HEK293 (cell line): ENCODE data around the gene BAZ1A.

Experiments
- PRDM1 ChIP-seq: fragments of 450-650 bp; formaldehyde crosslinking; IDR thresholded peaks from 2 replicates; pipeline ENCODE4; 2016; ENCODE audit warnings: missing biosample characterization, missing genetic modification characterization
- SP2 ChIP-seq: fragments of 450-650 bp; formaldehyde crosslinking; IDR thresholded peaks from 2 replicates; pipeline ENCODE4 v1.5.1; 2016; ENCODE audit warnings: missing biosample characterization, missing genetic modification characterization
- SP3 ChIP-seq: fragments of 450-650 bp; formaldehyde crosslinking; IDR thresholded peaks from 2 replicates; pipeline ENCODE4 v1.5.1; 2016; ENCODE audit warnings: missing biosample characterization, missing genetic modification characterization
- TRIM28 ChIP-seq: IDR thresholded peaks from 2 replicates; pipeline ENCODE4 v1.6.1; 2011; ENCODE audit warnings: low read length, control low read depth, borderline replicate concordance
- WT1 ChIP-seq: fragments of 450-650 bp; formaldehyde crosslinking; IDR thresholded peaks from 2 replicates; pipeline ENCODE4 v1.5.1; 2016; ENCODE audit warnings: missing biosample characterization, missing genetic modification characterization
- ZBTB17 ChIP-seq: fragments of 450-650 bp; formaldehyde crosslinking; IDR thresholded peaks from 2 replicates; pipeline ENCODE4 v1.5.1; 2016; ENCODE audit warnings: missing biosample characterization, missing genetic modification characterization
- ZBTB20 ChIP-seq: fragments of 450-650 bp; formaldehyde crosslinking; IDR thresholded peaks from 2 replicates; pipeline ENCODE4 v1.5.1; 2016; ENCODE audit warnings: missing biosample characterization, missing genetic modification characterization
- ZEB2 ChIP-seq: fragments of 450-650 bp; formaldehyde crosslinking; IDR thresholded peaks from 2 replicates; pipeline ENCODE4 v1.5.1; 2016; ENCODE audit warnings: missing biosample characterization, missing genetic modification characterization
- ZIC2 ChIP-seq: fragments of 450-650 bp; formaldehyde crosslinking; IDR thresholded peaks from 2 replicates; pipeline ENCODE4 v1.5.1; 2016; ENCODE audit warnings: missing biosample characterization, missing genetic modification characterization
- ZNF335 ChIP-seq: fragments of 450-650 bp; formaldehyde crosslinking; conservative IDR thresholded peaks from 2 replicates; pipeline ENCODE4 v1.5.1; 2016; ENCODE audit warnings: missing biosample characterization, missing genetic modification characterization
- ZNF394 ChIP-seq: fragments of 450-650 bp; formaldehyde crosslinking; IDR thresholded peaks from 2 replicates; pipeline ENCODE4 v1.5.1; 2016; ENCODE audit warnings: missing biosample characterization, missing genetic modification characterization, mild to moderate bottlenecking, moderate library complexity, borderline replicate concordance
- ZNF561 ChIP-seq: fragments of 450-650 bp; IDR thresholded peaks from 2 replicates; pipeline ENCODE4 v1.5.1; 2018; ENCODE audit warnings: missing biosample characterization, missing genetic modification characterization, borderline replicate concordance
- ZNF596 ChIP-seq: fragments of 450-650 bp; IDR thresholded peaks from 2 replicates; pipeline ENCODE4 v1.5.0; 2018; ENCODE audit warnings: missing biosample characterization, mild to moderate bottlenecking, missing genetic modification characterization, moderate library complexity
- ZNF621 ChIP-seq: fragments of 450-650 bp; formaldehyde crosslinking; IDR thresholded peaks from 2 replicates; pipeline ENCODE4 v1.5.1; 2017; ENCODE audit warnings: missing biosample characterization, missing genetic modification characterization
- ZNF707 ChIP-seq: fragments of 450-650 bp; formaldehyde crosslinking; IDR thresholded peaks from 2 replicates; pipeline ENCODE4 v1.5.1; 2016; ENCODE audit warnings: missing biosample characterization, missing genetic modification characterization
- ZNF785 ChIP-seq: fragments of 450-650 bp; formaldehyde crosslinking; IDR thresholded peaks from 2 replicates; pipeline ENCODE4 v1.5.1; 2016; ENCODE audit warnings: missing biosample characterization, missing genetic modification characterization
- ZXDB ChIP-seq: fragments of 450-650 bp; formaldehyde crosslinking; IDR thresholded peaks from 2 replicates; pipeline ENCODE4 v1.5.1; 2016; ENCODE audit warnings: missing biosample characterization, missing genetic modification characterization
- TF ChIP-seq, protein P1 (sequence below): fragments of 450-650 bp; formaldehyde crosslinking; IDR thresholded peaks from 2 replicates; pipeline ENCODE4 v1.5.1; 2016; ENCODE audit warnings: missing biosample characterization, missing genetic modification characterization
- TF ChIP-seq, protein P2 (sequence below): fragments of 450-650 bp; formaldehyde crosslinking; IDR thresholded peaks from 2 replicates; pipeline ENCODE4 v1.5.1; 2016; ENCODE audit warnings: missing biosample characterization, missing genetic modification characterization
- TF ChIP-seq, protein P3 (sequence below): fragments of 450-650 bp; formaldehyde crosslinking; IDR thresholded peaks from 2 replicates; pipeline ENCODE4 v1.5.1; 2016; ENCODE audit warnings: missing biosample characterization, missing genetic modification characterization
- TF ChIP-seq, protein P4 (sequence below): fragments of 450-650 bp; formaldehyde crosslinking; IDR thresholded peaks from 2 replicates; pipeline ENCODE4 v1.5.1; 2016; ENCODE audit warnings: missing biosample characterization, missing genetic modification characterization
- TF ChIP-seq, protein P5 (sequence below): fragments of 450-650 bp; IDR thresholded peaks from 2 replicates; pipeline ENCODE4 v1.5.1; 2018; ENCODE audit warnings: missing biosample characterization, missing genetic modification characterization
- TF ChIP-seq, protein P6 (sequence below): sonication (generic); formaldehyde crosslinking; IDR thresholded peaks from 2 replicates; pipeline ENCODE4 v1.8.1; 2022; ENCODE audit warnings: mild to moderate bottlenecking, moderate library complexity, missing genetic modification reagents
- TF ChIP-seq, protein P7 (sequence below): fragments of 450-650 bp; formaldehyde crosslinking; IDR thresholded peaks from 2 replicates; pipeline ENCODE4 v1.5.1; 2016; ENCODE audit warnings: missing biosample characterization, missing genetic modification characterization

The BAZ1A gene

DNA sequence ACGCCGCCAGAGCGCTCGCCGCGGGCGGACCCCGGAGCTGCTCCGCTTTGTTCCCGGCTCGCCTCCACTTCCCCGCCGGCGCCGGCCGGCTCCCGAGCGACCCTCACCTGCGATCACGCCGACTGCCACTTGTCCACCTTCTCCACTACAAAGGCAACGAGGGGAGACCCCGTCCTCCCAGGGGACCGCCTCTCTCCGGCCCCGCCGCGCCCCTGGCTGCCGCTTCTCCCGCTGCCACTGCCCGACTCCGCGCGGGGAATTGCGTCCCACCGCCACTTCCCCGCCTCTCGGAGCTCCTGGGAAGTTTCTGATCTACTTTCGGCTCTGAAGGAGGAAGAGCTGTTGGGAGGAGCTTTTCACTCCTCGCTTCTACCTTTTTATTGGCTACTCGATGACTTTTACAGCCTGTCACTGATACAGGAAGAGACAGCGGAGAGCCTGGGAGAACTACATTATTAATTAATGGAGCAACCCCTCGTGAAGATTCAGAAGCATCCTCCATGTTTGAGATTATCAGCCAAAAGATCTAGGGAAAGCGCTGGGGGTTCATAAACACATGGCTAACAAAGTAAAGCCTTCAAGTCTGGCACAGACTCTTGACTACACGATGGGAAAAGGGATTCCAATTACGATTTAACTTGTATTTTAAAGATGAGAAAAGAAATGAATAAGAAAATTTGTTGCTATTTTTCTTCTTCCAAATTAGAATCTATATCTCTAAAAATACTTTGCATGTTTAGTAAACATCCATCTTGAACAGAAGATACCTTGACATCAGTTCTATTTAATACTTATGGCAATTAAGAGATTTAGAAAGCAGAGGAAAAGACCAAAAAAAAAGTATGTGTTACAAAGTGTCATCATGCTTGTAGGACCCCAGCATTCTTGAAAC lies at the start of gene BAZ1A (continued):
- TF ChIP-seq, protein P1, sequence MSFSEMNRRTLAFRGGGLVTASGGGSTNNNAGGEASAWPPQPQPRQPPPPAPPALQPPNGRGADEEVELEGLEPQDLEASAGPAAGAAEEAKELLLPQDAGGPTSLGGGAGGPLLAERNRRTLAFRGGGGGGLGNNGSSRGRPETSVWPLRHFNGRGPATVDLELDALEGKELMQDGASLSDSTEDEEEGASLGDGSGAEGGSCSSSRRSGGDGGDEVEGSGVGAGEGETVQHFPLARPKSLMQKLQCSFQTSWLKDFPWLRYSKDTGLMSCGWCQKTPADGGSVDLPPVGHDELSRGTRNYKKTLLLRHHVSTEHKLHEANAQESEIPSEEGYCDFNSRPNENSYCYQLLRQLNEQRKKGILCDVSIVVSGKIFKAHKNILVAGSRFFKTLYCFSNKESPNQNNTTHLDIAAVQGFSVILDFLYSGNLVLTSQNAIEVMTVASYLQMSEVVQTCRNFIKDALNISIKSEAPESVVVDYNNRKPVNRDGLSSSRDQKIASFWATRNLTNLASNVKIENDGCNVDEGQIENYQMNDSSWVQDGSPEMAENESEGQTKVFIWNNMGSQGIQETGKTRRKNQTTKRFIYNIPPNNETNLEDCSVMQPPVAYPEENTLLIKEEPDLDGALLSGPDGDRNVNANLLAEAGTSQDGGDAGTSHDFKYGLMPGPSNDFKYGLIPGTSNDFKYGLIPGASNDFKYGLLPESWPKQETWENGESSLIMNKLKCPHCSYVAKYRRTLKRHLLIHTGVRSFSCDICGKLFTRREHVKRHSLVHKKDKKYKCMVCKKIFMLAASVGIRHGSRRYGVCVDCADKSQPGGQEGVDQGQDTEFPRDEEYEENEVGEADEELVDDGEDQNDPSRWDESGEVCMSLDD (tag by site-specific recombination) = no peak
- TF ChIP-seq SP3 (tag by site-specific recombination) (peak; percentile 43), TRIM28 (peak; percentile 47; the same call in 1 of the 2 replicates), WT1 (tag by site-specific recombination) (peak; percentile 31; the same call in 1 of the 2 replicates), ZNF596 (tag by site-specific recombination) (no peak; the same call in 1 of the 2 replicates), ZNF621 (tag by site-specific recombination) (no peak), ZBTB20 (tag by site-specific recombination) (peak; percentile 76), PRDM1 (tag by site-specific recombination) (peak; percentile 83), ZNF707 (tag by site-specific recombination) (no peak), SP2 (tag by site-specific recombination) (peak; percentile 78), ZIC2 (tag by site-specific recombination) (peak; percentile 45; the same call in 1 of the 2 replicates), ZXDB (peak; percentile 53), ZNF335 (tag by site-specific recombination) (peak; percentile 57), ZNF394 (tag by site-specific recombination) (peak; percentile 80), ZNF561 (tag by site-specific recombination) (peak; percentile 77), ZBTB17 (tag by site-specific recombination) (peak; percentile 96), ZNF785 (tag by site-specific recombination) (no peak), ZEB2 (tag by site-specific recombination) (peak; percentile 30; the same call in 1 of the 2 replicates)
- TF ChIP-seq, protein P2, sequence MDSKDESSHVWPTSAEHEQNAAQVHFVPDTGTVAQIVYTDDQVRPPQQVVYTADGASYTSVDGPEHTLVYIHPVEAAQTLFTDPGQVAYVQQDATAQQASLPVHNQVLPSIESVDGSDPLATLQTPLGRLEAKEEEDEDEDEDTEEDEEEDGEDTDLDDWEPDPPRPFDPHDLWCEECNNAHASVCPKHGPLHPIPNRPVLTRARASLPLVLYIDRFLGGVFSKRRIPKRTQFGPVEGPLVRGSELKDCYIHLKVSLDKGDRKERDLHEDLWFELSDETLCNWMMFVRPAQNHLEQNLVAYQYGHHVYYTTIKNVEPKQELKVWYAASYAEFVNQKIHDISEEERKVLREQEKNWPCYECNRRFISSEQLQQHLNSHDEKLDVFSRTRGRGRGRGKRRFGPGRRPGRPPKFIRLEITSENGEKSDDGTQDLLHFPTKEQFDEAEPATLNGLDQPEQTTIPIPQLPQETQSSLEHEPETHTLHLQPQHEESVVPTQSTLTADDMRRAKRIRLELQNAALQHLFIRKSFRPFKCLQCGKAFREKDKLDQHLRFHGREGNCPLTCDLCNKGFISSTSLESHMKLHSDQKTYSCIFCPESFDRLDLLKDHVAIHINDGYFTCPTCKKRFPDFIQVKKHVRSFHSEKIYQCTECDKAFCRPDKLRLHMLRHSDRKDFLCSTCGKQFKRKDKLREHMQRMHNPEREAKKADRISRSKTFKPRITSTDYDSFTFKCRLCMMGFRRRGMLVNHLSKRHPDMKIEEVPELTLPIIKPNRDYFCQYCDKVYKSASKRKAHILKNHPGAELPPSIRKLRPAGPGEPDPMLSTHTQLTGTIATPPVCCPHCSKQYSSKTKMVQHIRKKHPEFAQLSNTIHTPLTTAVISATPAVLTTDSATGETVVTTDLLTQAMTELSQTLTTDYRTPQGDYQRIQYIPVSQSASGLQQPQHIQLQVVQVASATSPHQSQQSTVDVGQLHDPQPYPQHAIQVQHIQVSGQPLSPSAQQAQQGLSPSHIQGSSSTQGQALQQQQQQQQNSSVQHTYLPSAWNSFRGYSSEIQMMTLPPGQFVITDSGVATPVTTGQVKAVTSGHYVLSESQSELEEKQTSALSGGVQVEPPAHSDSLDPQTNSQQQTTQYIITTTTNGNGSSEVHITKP (tag by site-specific recombination) = 0 out of 2 replicates have a peak, but pooled peaks have one; percentile 41
- TF ChIP-seq, protein P3, sequence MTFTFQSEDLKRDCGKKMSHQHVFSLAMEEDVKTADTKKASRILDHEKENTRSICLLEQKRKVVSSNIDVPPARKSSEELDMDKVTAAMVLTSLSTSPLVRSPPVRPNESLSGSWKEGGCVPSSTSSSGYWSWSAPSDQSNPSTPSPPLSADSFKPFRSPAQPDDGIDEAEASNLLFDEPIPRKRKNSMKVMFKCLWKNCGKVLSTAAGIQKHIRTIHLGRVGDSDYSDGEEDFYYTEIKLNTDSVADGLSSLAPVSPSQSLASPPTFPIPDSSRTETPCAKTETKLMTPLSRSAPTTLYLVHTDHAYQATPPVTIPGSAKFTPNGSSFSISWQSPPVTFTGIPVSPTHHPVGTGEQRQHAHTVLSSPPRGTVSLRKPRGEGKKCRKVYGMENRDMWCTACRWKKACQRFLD (tag by site-specific recombination) = peak; percentile 83
- TF ChIP-seq, protein P4, sequence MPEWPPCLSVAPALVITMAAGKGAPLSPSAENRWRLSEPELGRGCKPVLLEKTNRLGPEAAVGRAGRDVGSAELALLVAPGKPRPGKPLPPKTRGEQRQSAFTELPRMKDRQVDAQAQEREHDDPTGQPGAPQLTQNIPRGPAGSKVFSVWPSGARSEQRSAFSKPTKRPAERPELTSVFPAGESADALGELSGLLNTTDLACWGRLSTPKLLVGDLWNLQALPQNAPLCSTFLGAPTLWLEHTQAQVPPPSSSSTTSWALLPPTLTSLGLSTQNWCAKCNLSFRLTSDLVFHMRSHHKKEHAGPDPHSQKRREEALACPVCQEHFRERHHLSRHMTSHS (tag by site-specific recombination) = no peak
- TF ChIP-seq, protein P5, sequence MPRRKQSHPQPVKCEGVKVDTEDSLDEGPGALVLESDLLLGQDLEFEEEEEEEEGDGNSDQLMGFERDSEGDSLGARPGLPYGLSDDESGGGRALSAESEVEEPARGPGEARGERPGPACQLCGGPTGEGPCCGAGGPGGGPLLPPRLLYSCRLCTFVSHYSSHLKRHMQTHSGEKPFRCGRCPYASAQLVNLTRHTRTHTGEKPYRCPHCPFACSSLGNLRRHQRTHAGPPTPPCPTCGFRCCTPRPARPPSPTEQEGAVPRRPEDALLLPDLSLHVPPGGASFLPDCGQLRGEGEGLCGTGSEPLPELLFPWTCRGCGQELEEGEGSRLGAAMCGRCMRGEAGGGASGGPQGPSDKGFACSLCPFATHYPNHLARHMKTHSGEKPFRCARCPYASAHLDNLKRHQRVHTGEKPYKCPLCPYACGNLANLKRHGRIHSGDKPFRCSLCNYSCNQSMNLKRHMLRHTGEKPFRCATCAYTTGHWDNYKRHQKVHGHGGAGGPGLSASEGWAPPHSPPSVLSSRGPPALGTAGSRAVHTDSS (tag by site-specific recombination) = peak; percentile 25; the same call in 1 of the 2 replicates
- TF ChIP-seq, protein P6, sequence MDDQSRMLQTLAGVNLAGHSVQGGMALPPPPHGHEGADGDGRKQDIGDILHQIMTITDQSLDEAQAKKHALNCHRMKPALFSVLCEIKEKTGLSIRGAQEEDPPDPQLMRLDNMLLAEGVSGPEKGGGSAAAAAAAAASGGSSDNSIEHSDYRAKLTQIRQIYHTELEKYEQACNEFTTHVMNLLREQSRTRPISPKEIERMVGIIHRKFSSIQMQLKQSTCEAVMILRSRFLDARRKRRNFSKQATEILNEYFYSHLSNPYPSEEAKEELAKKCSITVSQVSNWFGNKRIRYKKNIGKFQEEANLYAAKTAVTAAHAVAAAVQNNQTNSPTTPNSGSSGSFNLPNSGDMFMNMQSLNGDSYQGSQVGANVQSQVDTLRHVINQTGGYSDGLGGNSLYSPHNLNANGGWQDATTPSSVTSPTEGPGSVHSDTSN = no peak
- TF ChIP-seq, protein P7, sequence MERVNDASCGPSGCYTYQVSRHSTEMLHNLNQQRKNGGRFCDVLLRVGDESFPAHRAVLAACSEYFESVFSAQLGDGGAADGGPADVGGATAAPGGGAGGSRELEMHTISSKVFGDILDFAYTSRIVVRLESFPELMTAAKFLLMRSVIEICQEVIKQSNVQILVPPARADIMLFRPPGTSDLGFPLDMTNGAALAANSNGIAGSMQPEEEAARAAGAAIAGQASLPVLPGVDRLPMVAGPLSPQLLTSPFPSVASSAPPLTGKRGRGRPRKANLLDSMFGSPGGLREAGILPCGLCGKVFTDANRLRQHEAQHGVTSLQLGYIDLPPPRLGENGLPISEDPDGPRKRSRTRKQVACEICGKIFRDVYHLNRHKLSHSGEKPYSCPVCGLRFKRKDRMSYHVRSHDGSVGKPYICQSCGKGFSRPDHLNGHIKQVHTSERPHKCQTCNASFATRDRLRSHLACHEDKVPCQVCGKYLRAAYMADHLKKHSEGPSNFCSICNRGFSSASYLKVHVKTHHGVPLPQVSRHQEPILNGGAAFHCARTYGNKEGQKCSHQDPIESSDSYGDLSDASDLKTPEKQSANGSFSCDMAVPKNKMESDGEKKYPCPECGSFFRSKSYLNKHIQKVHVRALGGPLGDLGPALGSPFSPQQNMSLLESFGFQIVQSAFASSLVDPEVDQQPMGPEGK (tag by site-specific recombination) = 0 out of 2 replicates have a peak, but pooled peaks have one; percentile 34
